Neural cell (in vitro differentiated cells): ENCODE results near the gene SDS.

Experiments
- CTCF ChIP-seq: fragments of 450-650 bp; IDR thresholded peaks from 2 replicates; pipeline ENCODE4 v1.5.1; 2014; ENCODE audit warnings: antibody characterized with exemption, mild to moderate bottlenecking, moderate library complexity; ENCODE audit not compliant: poor library complexity, severe bottlenecking
- EP300 ChIP-seq: fragments of 450-650 bp; conservative IDR thresholded peaks from 2 replicates; pipeline ENCODE4 v1.6.1; 2014; ENCODE audit warnings: antibody characterized with exemption, mild to moderate bottlenecking, moderate library complexity; ENCODE audit not compliant: poor library complexity, severe bottlenecking
- EZH2 ChIP-seq: fragments of 200-600, 300-800 bp; shearing (Covaris generic), sonication (generic); IDR thresholded peaks from 2 replicates; pipeline ENCODE4 v1.6.1; 2014; ENCODE audit warnings: antibody characterized with exemption, low read length, borderline replicate concordance, mild to moderate bottlenecking; ENCODE audit not compliant: insufficient read depth, poor library complexity, severe bottlenecking
- POLR2AphosphoS5 ChIP-seq: IDR thresholded peaks from 2 replicates; pipeline ENCODE4 v1.6.1; 2012
- RAD21 ChIP-seq: fragments of 450-650 bp; conservative IDR thresholded peaks from 2 replicates; pipeline ENCODE4 v1.6.1; 2014; ENCODE audit warnings: antibody characterized with exemption, mild to moderate bottlenecking, moderate library complexity
- REST ChIP-seq: IDR thresholded peaks from 2 replicates; pipeline ENCODE4 v1.6.1; 2012; ENCODE audit warnings: borderline replicate concordance
- SMC3 ChIP-seq: fragments of 450-650 bp; conservative IDR thresholded peaks from 2 replicates; pipeline ENCODE4 v1.6.1; 2014; ENCODE audit warnings: antibody characterized with exemption, mild to moderate bottlenecking, moderate library complexity; ENCODE audit not compliant: poor library complexity
- TAF1 ChIP-seq: IDR thresholded peaks from 2 replicates; pipeline ENCODE4 v1.6.1; 2012; ENCODE audit warnings: low read depth

GRCh38 chr12:113358381-113359132 lies 45.1 kb downstream of the SDS start, which contains the start of gene PLBD2:
- TF ChIP-seq CTCF = no peak
- TF ChIP-seq EP300 = peak; percentile 26
- TF ChIP-seq POLR2AphosphoS5 = peak; percentile 88
- TF ChIP-seq RAD21 = no peak
- TF ChIP-seq EZH2 = no peak
- peak; percentile 31 for TF ChIP-seq SMC3
- peak; percentile 30 for TF ChIP-seq TAF1
- TF ChIP-seq REST = peak; percentile 64
